GM12801 (cell line): ENCODE data around the gene UMODL1.

Experiments used
- TF ChIP-seq, protein P1 (sequence below): IDR thresholded peaks from one replicate; pipeline ENCODE4 v1.5.1; 2011; ENCODE audit warnings: control low read depth; ENCODE audit not compliant: insufficient read length; ENCODE audit errors: extremely low read depth

UMODL1 gene

DNA sequence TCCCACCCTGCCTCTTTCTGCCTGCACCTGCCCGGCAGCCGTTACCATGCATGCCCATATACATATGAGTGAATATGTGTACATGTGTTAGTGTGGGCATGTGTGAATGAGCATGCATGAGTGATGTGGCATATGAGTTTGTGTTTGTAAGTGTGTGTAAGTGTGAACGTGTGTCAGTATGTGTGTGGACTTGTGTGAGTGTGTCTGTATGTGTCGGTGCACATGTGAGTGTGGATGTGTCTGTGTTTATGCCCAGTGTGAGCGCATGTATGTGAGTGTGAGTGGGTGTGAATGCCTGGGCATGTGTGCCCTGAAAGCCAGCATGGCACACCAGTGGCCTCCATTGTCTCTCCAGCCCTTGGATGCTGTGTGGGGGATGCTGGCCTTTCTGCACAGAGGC, 2.5 kb upstream of the UMODL1 start:
- TF ChIP-seq, protein P1, sequence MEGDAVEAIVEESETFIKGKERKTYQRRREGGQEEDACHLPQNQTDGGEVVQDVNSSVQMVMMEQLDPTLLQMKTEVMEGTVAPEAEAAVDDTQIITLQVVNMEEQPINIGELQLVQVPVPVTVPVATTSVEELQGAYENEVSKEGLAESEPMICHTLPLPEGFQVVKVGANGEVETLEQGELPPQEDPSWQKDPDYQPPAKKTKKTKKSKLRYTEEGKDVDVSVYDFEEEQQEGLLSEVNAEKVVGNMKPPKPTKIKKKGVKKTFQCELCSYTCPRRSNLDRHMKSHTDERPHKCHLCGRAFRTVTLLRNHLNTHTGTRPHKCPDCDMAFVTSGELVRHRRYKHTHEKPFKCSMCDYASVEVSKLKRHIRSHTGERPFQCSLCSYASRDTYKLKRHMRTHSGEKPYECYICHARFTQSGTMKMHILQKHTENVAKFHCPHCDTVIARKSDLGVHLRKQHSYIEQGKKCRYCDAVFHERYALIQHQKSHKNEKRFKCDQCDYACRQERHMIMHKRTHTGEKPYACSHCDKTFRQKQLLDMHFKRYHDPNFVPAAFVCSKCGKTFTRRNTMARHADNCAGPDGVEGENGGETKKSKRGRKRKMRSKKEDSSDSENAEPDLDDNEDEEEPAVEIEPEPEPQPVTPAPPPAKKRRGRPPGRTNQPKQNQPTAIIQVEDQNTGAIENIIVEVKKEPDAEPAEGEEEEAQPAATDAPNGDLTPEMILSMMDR, result no peak

DNA sequence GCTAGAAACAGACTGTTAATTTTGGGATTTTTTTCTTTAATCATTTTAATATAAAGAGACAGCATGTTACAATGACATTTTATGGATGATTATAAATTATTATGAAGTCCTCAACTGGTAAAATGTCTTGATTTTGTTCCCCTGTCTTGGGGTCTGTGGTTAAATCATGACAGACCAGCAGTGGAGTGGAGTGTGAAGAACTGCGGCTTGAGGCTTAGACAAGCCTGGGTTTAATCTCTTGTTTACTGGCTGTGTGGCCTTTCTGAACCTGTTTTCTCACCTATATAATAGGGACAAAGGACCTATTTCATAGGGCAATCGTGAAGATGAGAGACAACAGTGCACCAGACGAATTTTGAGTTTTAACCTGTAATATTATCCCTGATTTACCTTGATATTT, 1.8 kb upstream of the UMODL1 start:
- TF ChIP-seq, protein P1, result no peak

GRCh38 chr21:42069843-42070242, 1.3 kb upstream of the UMODL1 start:
- TF ChIP-seq, protein P1, result no peak

- TF ChIP-seq, protein P1, result no peak
These were observed 2.3 kb downstream of the UMODL1 start for GRCh38 chr21:42073145-42074099.

DNA sequence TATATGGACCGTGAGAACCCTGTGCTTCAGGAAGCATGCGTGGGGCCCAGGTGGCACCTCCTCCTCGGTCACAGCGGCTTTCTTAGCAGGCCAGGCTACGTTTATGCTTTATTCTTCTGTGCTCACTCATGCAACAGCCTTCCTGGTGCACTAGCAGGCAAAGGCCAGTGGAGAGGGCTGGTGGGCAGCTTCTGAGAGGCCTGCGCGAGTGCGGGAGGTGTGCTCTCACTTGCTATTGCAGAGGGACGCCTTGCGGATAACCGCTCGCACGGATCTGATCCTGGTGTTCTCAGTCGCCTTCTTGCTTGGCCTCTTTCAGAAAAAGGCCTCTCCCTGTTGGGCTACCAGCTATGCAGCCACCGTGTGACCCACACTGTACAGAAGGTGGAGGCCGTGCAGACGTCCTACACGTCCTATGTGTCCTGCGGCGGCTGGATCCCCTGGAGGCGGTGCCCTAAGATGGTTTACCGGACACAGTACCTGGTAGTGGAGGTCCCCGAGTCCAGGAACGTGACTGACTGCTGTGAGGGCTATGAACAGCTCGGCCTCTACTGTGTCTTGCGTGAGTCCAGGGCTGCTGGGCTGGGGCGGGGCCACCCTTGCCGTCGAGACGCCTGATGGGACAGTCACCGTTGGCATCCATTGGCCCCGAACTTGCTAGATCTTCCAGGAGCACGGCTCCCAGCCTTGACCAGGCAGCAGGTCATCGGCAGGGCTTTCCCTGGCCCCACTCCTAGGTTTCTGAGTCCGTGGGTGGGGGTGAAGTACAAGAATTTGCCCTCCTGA, 4.8 kb downstream of the UMODL1 start:
- TF ChIP-seq, protein P1, result no peak

- TF ChIP-seq, protein P1, result no peak
These were observed 8.2 kb downstream of the UMODL1 start for GRCh38 chr21:42079008-42079938.
